ENCODE measurements around the gene ASTN2.
A peak's percentile ranks its signal among the peaks of the same experiment; 100 is the strongest.

ASTN2 gene

DNA sequence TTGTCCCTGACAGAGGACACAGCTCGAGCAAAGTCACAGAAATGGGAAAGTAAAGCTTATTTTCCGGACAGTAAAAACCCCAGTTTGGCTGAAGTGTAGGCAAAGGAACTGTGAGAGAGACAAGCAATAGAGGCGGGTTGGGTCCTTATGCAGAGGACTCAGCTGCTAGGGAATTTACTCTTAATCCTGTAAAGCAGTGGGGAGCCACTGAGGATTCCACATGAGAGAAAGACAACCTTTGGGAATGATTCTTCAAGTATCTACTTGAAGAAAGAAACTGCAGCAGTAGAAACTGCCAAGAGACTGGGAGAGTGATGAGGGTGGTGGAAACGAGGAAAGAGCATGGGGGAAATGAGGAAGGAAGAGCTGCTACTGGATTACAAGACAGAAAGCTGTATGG is 20.2 kb downstream of the ASTN2 start:
- no peak overlapping the region for H3K27ac ChIP-seq
- TF ChIP-seq, protein P1, sequence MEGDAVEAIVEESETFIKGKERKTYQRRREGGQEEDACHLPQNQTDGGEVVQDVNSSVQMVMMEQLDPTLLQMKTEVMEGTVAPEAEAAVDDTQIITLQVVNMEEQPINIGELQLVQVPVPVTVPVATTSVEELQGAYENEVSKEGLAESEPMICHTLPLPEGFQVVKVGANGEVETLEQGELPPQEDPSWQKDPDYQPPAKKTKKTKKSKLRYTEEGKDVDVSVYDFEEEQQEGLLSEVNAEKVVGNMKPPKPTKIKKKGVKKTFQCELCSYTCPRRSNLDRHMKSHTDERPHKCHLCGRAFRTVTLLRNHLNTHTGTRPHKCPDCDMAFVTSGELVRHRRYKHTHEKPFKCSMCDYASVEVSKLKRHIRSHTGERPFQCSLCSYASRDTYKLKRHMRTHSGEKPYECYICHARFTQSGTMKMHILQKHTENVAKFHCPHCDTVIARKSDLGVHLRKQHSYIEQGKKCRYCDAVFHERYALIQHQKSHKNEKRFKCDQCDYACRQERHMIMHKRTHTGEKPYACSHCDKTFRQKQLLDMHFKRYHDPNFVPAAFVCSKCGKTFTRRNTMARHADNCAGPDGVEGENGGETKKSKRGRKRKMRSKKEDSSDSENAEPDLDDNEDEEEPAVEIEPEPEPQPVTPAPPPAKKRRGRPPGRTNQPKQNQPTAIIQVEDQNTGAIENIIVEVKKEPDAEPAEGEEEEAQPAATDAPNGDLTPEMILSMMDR (conservative IDR thresholded peaks at IDR 0.05) = no peak

DNA sequence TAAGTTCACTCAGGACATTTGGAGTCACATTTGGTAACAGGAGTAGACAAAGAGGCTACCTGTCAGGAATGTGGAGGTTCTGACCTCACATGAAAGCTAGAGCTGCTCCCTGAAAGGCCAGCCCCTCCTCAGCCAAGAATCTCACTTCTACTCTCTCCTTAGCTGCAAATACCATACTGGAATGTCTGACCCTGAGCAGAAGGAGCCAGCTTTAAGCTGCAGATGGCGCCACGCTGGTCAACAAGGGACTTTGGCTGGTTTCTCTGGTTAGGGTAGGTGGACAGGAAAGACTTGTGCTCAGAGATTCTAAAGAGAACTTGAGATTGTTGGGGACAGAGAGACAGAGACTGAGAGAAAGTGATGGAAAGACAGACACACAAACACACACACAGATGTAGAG is 21.9 kb downstream of the ASTN2 start:
- H3K27ac ChIP-seq = no peak overlapping the region
- TF ChIP-seq, protein P1 (conservative IDR thresholded peaks at IDR 0.05) = no peak

DNA sequence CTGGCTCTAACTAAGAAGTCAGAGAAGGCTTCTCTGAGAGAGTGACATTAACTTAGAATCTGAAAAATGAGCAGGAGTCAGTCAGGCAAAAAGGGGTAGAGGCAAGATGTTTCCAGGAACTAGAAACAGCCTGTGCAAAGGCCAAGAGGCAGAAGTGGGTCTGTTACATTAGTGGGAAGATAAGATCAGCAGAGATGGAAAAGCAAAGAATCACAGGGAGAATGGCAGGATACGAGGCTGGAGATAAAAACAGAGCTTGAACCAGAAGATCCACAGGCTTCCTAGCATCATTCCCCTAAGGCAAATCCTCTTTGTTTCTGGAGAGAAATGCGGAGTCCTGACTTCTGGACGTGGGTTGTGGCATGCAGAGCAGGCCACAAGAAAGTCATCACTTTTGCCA is 27.4 kb downstream of the ASTN2 start:
- H3K27ac ChIP-seq = no peak overlapping the region
- TF ChIP-seq, protein P1 (conservative IDR thresholded peaks at IDR 0.05) = no peak

DNA sequence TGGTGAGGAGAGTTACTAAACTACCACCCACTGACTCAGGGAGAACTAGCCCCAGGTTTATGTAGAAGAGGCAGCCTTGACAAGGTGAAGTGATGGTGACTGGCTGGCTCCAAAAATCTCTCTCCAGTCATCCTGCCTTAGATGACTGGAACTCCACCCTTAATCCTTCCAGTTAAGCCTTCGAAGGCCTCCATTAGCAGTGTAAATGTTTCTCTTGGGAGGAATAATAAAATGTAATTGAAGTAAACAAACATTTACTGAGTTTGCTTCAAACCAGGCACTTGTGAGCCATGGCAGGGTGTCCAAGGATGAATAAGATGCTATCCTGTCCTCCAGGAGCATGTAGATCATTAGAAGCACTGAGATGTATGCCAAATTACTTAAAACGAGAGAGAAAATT is 35.5 kb downstream of the ASTN2 start:
- TF ChIP-seq, protein P1 (conservative IDR thresholded peaks at IDR 0.05) = no peak
- H3K27ac ChIP-seq = no peak overlapping the region

DNA sequence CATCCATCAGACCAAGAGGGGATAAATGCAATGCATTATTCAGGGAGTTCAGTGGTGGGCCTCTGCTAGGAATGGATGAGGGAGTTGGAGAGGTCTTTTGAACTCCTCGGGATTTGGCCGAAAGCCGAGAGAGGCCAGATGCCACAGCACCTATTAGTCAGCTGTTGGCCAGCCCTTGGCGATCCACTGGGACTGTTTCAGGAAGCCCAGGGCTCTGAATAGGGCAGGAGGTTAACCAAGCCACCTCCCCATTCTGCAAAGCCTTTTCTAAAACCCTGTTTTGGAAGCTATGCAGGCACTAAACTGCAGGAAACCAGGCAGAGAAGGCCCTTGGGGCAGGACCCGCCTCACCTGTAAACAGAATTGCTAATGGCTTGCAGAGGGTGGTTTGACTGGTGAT is 37.8 kb downstream of the ASTN2 start:
- H3K27ac ChIP-seq = no peak overlapping the region
- TF ChIP-seq, protein P1 (conservative IDR thresholded peaks at IDR 0.05) = no peak

DNA sequence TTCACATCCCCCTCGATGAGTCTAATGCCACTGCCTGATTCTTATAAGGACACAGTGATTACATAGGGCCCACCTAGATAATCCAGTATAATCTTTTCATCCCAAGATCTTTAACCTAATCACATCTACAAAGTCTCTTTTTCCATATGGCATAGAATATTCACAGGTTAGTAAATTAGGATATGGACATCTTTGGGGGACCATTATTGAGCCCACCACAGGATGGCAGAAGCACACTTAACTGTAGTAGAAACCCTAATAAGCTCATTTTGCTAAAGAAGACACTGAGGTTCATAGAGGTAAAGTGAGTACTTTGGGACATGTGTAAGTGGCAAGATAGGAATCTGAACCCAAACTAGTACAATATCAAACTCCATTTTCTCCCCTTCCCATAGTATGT is 38.9 kb downstream of the ASTN2 start:
- peak overlapping the region; percentile 37; the same call in 1 of the 2 replicates for H3K27ac ChIP-seq
- TF ChIP-seq, protein P1 (conservative IDR thresholded peaks at IDR 0.05) = no peak

DNA sequence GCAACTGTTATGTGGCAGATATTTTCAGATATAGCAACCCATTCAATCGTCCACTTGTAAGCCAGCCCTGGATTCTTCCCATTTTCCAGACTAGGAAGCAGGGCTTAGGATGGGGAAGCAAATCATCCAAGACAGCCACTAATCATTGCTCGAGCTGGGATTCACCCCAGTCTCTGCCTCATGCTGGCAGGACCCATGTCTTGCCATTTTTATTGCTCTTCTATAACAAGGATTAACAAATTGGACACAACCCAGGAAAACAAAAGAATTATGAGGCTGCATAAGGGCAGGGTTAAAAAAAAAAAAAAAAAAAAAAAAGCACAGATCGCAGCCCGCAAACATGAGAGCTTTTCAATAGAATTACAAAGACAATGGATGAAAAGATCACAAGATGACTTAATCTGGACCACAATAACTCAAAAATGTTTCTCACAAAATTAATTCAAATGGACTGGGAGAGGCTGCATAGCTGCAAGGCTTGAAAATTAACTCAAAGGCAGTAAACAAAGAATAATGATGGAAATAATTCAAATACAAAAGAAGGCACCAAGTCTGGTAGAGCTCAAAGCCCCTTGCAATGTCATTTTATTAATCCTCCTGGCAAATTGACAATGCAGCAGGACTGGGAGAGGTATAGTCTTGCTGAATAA is 40.7 kb downstream of the ASTN2 start:
- peak overlapping the region; percentile 37 for H3K27ac ChIP-seq
- TF ChIP-seq, protein P1 (conservative IDR thresholded peaks at IDR 0.05) = no peak

Data from VCaP (cell line).